Left ventricle myocardium inferior (tissue), 1 donor: Measurements from ENCODE around the gene SLC2A13. TPM values are rescaled to one million over a fixed set of nuclear protein-coding genes. Genes with fewer than 3 reads are reported as not detected.
A peak's percentile ranks its signal among the peaks of the same experiment; 100 is the strongest.

ENCODE experiments used
- DNase-seq: peaks from one replicate; pipeline ENCODE4 v3.0.0-alpha.2; 2020
- H3K27ac ChIP-seq: fragments of 200-600 bp; replicated peaks from 2 replicates; pipeline ENCODE4 v1.8.0; 2021
- H3K27me3 ChIP-seq: fragments of 200-600 bp; 2 replicates; pipeline ENCODE4 v1.8.0; 2021; ENCODE audit warnings: low read depth
- H3K36me3 ChIP-seq: fragments of 200-600 bp; 2 replicates; pipeline ENCODE4 v1.8.0; 2021
- H3K4me1 ChIP-seq: fragments of 200-600 bp; 2 replicates; pipeline ENCODE4 v1.8.0; 2021
- H3K4me3 ChIP-seq: fragments of 200-600 bp; 2 replicates; pipeline ENCODE4 v1.8.0; 2021; ENCODE audit warnings: mild to moderate bottlenecking, moderate library complexity
- H3K9me3 ChIP-seq: fragments of 200-600 bp; replicated peaks from 2 replicates; pipeline ENCODE4 v1.8.0; 2021
- CTCF ChIP-seq: fragments of 200-600 bp; IDR thresholded peaks from 2 replicates; pipeline ENCODE4 v1.8.0; 2021; ENCODE audit warnings: antibody characterized with exemption, mild to moderate bottlenecking, borderline replicate concordance
- intact Hi-C: fragments of 100-400 bp; cut with micrococcal nuclease; formaldehyde crosslinking; loops from one replicate; pipeline ENCODE4 v1.11.0; 2022
- total RNA-seq: library from RNA; stranded (reverse); fragmentation: NEBNext Ultra II Directional; extraction: Animal tissue kit (Norgen Biotek cat#: 25700); gene quantifications from one replicate; pipeline ENCODE4 v1.2.1, GENCODE V29; 2021
- donor health status: DM: no; HTN: yes; CAD: no; lungs with severe emphysema.

Gene SLC2A13
- total RNA-seq, 1 donor from 2014 or later, result 5.5 TPM

- H3K4me3 ChIP-seq, result no peak overlapping the region
- H3K27me3 ChIP-seq, result no peaks in the 10 kb centered on the region
- TF ChIP-seq CTCF, result no peak
- H3K9me3 ChIP-seq, result no peaks in the 10 kb centered on the region
- H3K36me3 ChIP-seq, result no peaks in the 10 kb centered on the region
- no peak overlapping the region for H3K27ac ChIP-seq
- intact Hi-C loops, result no loop called here
- DNase-seq, result no peak
- no peaks in the 10 kb centered on the region for H3K4me1 ChIP-seq
Measured at GRCh38 chr12:39920222-39920621, 185.7 kb downstream of the SLC2A13 start.

GRCh38 chr12:39919790-39920189, 186.1 kb downstream of the SLC2A13 start:
- intact Hi-C loops, result no loop called here
- no peak overlapping the region for H3K4me3 ChIP-seq
- TF ChIP-seq CTCF, result no peak

GRCh38 chr12:39915249-39915648, 190.6 kb downstream of the SLC2A13 start:
- intact Hi-C loops, result no loop called here
- H3K36me3 ChIP-seq, result no peaks in the 10 kb centered on the region

More at GRCh38 chr12:39919790-39920189, 186.1 kb downstream of the SLC2A13 start:
- Histone ChIP-seq H3K27ac (no peak overlapping the region), H3K27me3 (no peaks in the 10 kb centered on the region), H3K9me3 (no peaks in the 10 kb centered on the region), H3K36me3 (no peaks in the 10 kb centered on the region), H3K4me1 (no peaks in the 10 kb centered on the region)
- DNase-seq, result no peak

GRCh38 chr12:39912211-39912980, 193.5 kb downstream of the SLC2A13 start:
- Histone ChIP-seq H3K9me3 (no peaks in the 10 kb centered on the region), H3K4me3 (no peak overlapping the region), H3K4me1 (peaks cover 6% of the 10 kb centered on the region), H3K27me3 (no peaks in the 10 kb centered on the region), H3K27ac (no peak overlapping the region), H3K36me3 (no peaks in the 10 kb centered on the region)
- DNase-seq, result peak; percentile 32
- intact Hi-C loops, result no loop called here
- no peak for TF ChIP-seq CTCF

More at GRCh38 chr12:39915249-39915648, 190.6 kb downstream of the SLC2A13 start:
- Histone ChIP-seq H3K4me3 (no peak overlapping the region), H3K27ac (no peak overlapping the region), H3K9me3 (no peaks in the 10 kb centered on the region), H3K4me1 (peaks cover 6% of the 10 kb centered on the region), H3K27me3 (no peaks in the 10 kb centered on the region)
- no peak for DNase-seq
- TF ChIP-seq CTCF, result no peak

GRCh38 chr12:39906237-39906636, 199.6 kb downstream of the SLC2A13 start:
- H3K36me3 ChIP-seq, result no peaks in the 10 kb centered on the region
- intact Hi-C loops, result no loop called here
- no peaks in the 10 kb centered on the region for H3K9me3 ChIP-seq
- H3K27me3 ChIP-seq, result no peaks in the 10 kb centered on the region
- no peak for TF ChIP-seq CTCF
- no peak overlapping the region for H3K27ac ChIP-seq
- DNase-seq, result no peak
- H3K4me3 ChIP-seq, result no peak overlapping the region
- peaks cover 25% of the 10 kb centered on the region for H3K4me1 ChIP-seq
